Activated naive CD4-positive, alpha-beta T cell treated with anti-CD3 and anti-CD28 coated beads for 36 hours (primary cell): ENCODE results near the gene ARF3. TPM values are rescaled to one million over a fixed set of nuclear protein-coding genes. Genes with fewer than 3 reads are reported as not detected.

ENCODE experiments used
- CTCF ChIA-PET: fragments of 350-600 bp; sonication (Branson Sonifier 250); formaldehyde crosslinking; loops from one replicate; lab custom pipeline; 2021; ENCODE audit warnings: antibody characterized with exemption; lab: Charles Lee
- DNase-seq: peaks from one replicate; pipeline ENCODE4 v3.0.0-alpha.2; 2020
- H3K27ac Mint-ChIP-seq: one replicate; pipeline ENCODE4 v1.8.0; 2021; ENCODE audit warnings: mild to moderate bottlenecking, mixed read lengths
- H3K27me3 Mint-ChIP-seq: one replicate; pipeline ENCODE4 v1.8.0; 2021; ENCODE audit warnings: low read depth, mixed read lengths
- H3K36me3 Mint-ChIP-seq: one replicate; pipeline ENCODE4 v1.8.0; 2021; ENCODE audit warnings: low read depth, mixed read lengths
- H3K4me1 Mint-ChIP-seq: one replicate; pipeline ENCODE4 v1.8.0; 2021; ENCODE audit warnings: low read depth, mixed read lengths
- H3K4me3 Mint-ChIP-seq: one replicate; pipeline ENCODE4 v1.8.0; 2021; ENCODE audit warnings: mild to moderate bottlenecking, moderate library complexity, mixed read lengths
- H3K9me3 Mint-ChIP-seq: one replicate; pipeline ENCODE4 v1.8.0; 2021; ENCODE audit warnings: mixed read lengths
- intact Hi-C: fragments of 100-400 bp; cut with micrococcal nuclease; formaldehyde crosslinking; loops from one replicate; pipeline ENCODE4 v1.15.1; 2023
- total RNA-seq, 2 experiments: library from RNA; stranded (reverse); gene quantifications; one replicate each; pipeline ENCODE4 v1.2.3, GENCODE V29; 2021

ARF3 gene
- total RNA-seq, result 10 to 100 TPM; 84.4 to 87.3 TPM

GRCh38 chr12:48957141-48958048 lies at the start of gene ARF3:
Gene ARF3, minus strand, starts transcription at chr12:48957487. Its CDS starts 16,392 bp downstream, at chr12:48941095.
- intact Hi-C loops, result loop anchor here (1.0 to 2.0 kb wide), 3 partner anchors 13 to 231 kb away; partner anchors contain the start of genes DDX23, TUBA1A and WNT10B
- peak within 1 kb of the TSS; percentile 97 for H3K4me3 Mint-ChIP-seq
- DNase-seq, result peak; percentile 95
- H3K9me3 Mint-ChIP-seq, result no peaks in the 10 kb centered on the region
- H3K27me3 Mint-ChIP-seq, result peaks cover 2% of the 10 kb centered on the region
- H3K36me3 Mint-ChIP-seq, result peaks cover 9% of the 10 kb centered on the region
- H3K27ac Mint-ChIP-seq, result peak within 1 kb of the TSS; percentile 86
- CTCF ChIA-PET, result interaction anchor here (0.5 to 3.5 kb wide), 15 partner anchors 9 to 131 kb away, joined by 3 to 19 read pairs (median 3); partner anchors contain the start of gene WNT1
- H3K4me1 Mint-ChIP-seq, result peaks cover 29% of the 10 kb centered on the region

- no peak for DNase-seq
- H3K4me1 Mint-ChIP-seq, result peaks cover 30% of the 10 kb centered on the region
- H3K9me3 Mint-ChIP-seq, result no peaks in the 10 kb centered on the region
- intact Hi-C loops, result no loop called here
- peaks cover 42% of the 10 kb centered on the region for H3K27me3 Mint-ChIP-seq
- no peak overlapping the region for H3K4me3 Mint-ChIP-seq
- no peak overlapping the region for H3K27ac Mint-ChIP-seq
- peaks cover 39% of the 10 kb centered on the region for H3K36me3 Mint-ChIP-seq
- CTCF ChIA-PET, result interaction anchor here (1.1 to 16.3 kb wide), 7 partner anchors 15 to 247 kb away, joined by 3 to 223 read pairs (median 7); partner anchors contain the start of genes PRKAG1 and WNT1
These were observed 43.1 kb upstream of the ARF3 start for GRCh38 chr12:49000346-49000745.

GRCh38 chr12:48999371-49000131 lies 42.3 kb upstream of the ARF3 start, which contains the start of gene DDN:
Gene DDN, minus strand, starts transcription at chr12:48999375. Its CDS starts 88 bp downstream, at chr12:48999287.
- Mint-ChIP-seq H3K9me3 (no peaks in the 10 kb centered on the region), H3K4me1 (peaks cover 33% of the 10 kb centered on the region), H3K4me3 (peak within 1 kb of the TSS; percentile 61), H3K27me3 (peaks cover 47% of the 10 kb centered on the region), H3K36me3 (peaks cover 31% of the 10 kb centered on the region), H3K27ac (no peak within 1 kb of the TSS)
- DNase-seq, result peak; percentile 47
- intact Hi-C loops, result no loop called here
- CTCF ChIA-PET, result interaction anchor here (1.2 to 16.3 kb wide), 7 partner anchors 16 to 246 kb away, joined by 3 to 223 read pairs (median 7); partner anchors contain the start of genes PRKAG1 and WNT1

GRCh38 chr12:48998497-48999353 lies 41.4 kb upstream of the ARF3 start:
- peaks cover 27% of the 10 kb centered on the region for H3K36me3 Mint-ChIP-seq
- peaks cover 54% of the 10 kb centered on the region for H3K27me3 Mint-ChIP-seq
- H3K4me1 Mint-ChIP-seq, result peaks cover 35% of the 10 kb centered on the region
- DNase-seq, result peak; percentile 27
- intact Hi-C loops, result no loop called here
- no peak overlapping the region for H3K27ac Mint-ChIP-seq
- no peaks in the 10 kb centered on the region for H3K9me3 Mint-ChIP-seq
- CTCF ChIA-PET, result interaction anchor here (1.1 to 16.3 kb wide), 10 partner anchors 17 to 133 kb away, joined by 3 to 223 read pairs (median 12); partner anchors contain the start of genes DHH, PRKAG1, TUBA1B and WNT1
- H3K4me3 Mint-ChIP-seq, result peak overlapping the region; percentile 61

GRCh38 chr12:48997719-48998496 lies 40.6 kb upstream of the ARF3 start:
- peaks cover 19% of the 10 kb centered on the region for H3K36me3 Mint-ChIP-seq
- H3K27ac Mint-ChIP-seq, result no peak overlapping the region
- DNase-seq, result no peak
- H3K4me3 Mint-ChIP-seq, result peak overlapping the region; percentile 50
- no peaks in the 10 kb centered on the region for H3K9me3 Mint-ChIP-seq
- H3K27me3 Mint-ChIP-seq, result peaks cover 58% of the 10 kb centered on the region
- intact Hi-C loops, result loop anchor here (2.0 kb wide), 2 partner anchors 45 to 59 kb away; no protein-coding TSS in a partner anchor
- peaks cover 35% of the 10 kb centered on the region for H3K4me1 Mint-ChIP-seq
- CTCF ChIA-PET, result interaction anchor here (0.7 to 16.3 kb wide), 19 partner anchors 16 to 141 kb away, joined by 3 to 223 read pairs (median 3); partner anchors contain the start of genes DHH, PRKAG1, TUBA1B and WNT1

- Mint-ChIP-seq H3K27ac (no peak overlapping the region), H3K4me1 (peaks cover 35% of the 10 kb centered on the region), H3K27me3 (peaks cover 58% of the 10 kb centered on the region), H3K36me3 (peaks cover 12% of the 10 kb centered on the region), H3K9me3 (no peaks in the 10 kb centered on the region), H3K4me3 (peak overlapping the region; percentile 50)
- peak; percentile 81 for DNase-seq
- intact Hi-C loops, result loop anchor here (1.0 to 2.0 kb wide), 5 partner anchors 21 to 238 kb away; partner anchors contain the start of gene PRKAG1
- CTCF ChIA-PET, result interaction anchor here (0.7 to 16.3 kb wide), 27 partner anchors 8 to 144 kb away, joined by 3 to 223 read pairs (median 3); partner anchors contain the start of genes DHH, PRKAG1, TUBA1B and WNT1
These were observed 39.8 kb upstream of the ARF3 start for GRCh38 chr12:48996794-48997718.

GRCh38 chr12:48995086-48995879 lies 38.0 kb upstream of the ARF3 start:
- H3K4me1 Mint-ChIP-seq, result peaks cover 33% of the 10 kb centered on the region
- H3K27me3 Mint-ChIP-seq, result peaks cover 54% of the 10 kb centered on the region
- DNase-seq, result peak; percentile 69
- no peaks in the 10 kb centered on the region for H3K9me3 Mint-ChIP-seq
- no peak overlapping the region for H3K27ac Mint-ChIP-seq
- intact Hi-C loops, result loop anchor here (1.0 to 2.0 kb wide), 2 partner anchors 15 to 90 kb away; a partner anchor contains a TSS
- CTCF ChIA-PET, result interaction anchor here (0.5 to 16.3 kb wide), 11 partner anchors 10 to 142 kb away, joined by 3 to 223 read pairs (median 5); partner anchors contain the start of genes ARF3, DDX23, DHH and FKBP11
- H3K36me3 Mint-ChIP-seq, result peaks cover 1% of the 10 kb centered on the region
- peak overlapping the region; percentile 10 for H3K4me3 Mint-ChIP-seq

GRCh38 chr12:48994224-48995085 lies 37.2 kb upstream of the ARF3 start:
- no peak for DNase-seq
- Mint-ChIP-seq H3K9me3 (no peaks in the 10 kb centered on the region), H3K27ac (no peak overlapping the region), H3K4me3 (no peak overlapping the region), H3K36me3 (no peaks in the 10 kb centered on the region), H3K27me3 (peaks cover 48% of the 10 kb centered on the region), H3K4me1 (peaks cover 25% of the 10 kb centered on the region)
- CTCF ChIA-PET, result interaction anchor here (1.2 to 16.3 kb wide), 5 partner anchors 12 to 142 kb away, joined by 3 to 223 read pairs (median 34); partner anchors contain the start of genes ARF3, DDX23, DHH and PRKAG1
- intact Hi-C loops, result loop anchor here (1.0 to 2.0 kb wide), 2 partner anchors 14 to 90 kb away; a partner anchor contains a TSS
